ENCODE data around the gene SEPTIN12.

SEPTIN12 gene

DNA sequence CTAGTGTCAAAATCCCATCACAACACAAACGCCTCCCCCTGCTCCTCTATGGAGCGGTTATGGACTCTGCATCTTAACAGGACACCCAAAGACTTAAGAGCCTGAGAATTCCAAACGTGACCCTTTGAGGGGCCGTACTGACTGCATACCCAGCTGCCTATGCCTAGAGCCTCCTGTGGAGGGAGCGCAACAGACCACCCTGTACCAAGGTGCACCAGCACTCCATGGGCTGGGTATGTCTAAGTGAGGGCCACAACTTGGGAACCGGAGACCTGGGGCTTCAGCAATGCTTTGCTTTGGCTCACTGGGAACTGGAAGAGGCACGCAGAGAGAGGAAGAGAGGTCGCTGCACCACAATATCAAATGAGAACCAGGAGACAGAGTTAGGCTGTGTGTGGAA, 59.5 kb downstream of the SEPTIN12 start:
- no peak for TF ChIP-seq CTCF (conservative IDR thresholded peaks at IDR 0.05; ENCODE audit: low read length)
- DNase-seq (ENCODE audit: low read depth) = no peak
- H3K4me3 ChIP-seq (ENCODE audit: low read length) = no peak overlapping the region

Data from AG10803 (cell line).